HepG2 (cell line): Measurements from ENCODE around the gene TRIM2. TPM values are rescaled to one million over a fixed set of nuclear protein-coding genes. Genes with fewer than 3 reads are reported as not detected.

Experiments used
- CREB3 ChIP-seq: sonication (generic); formaldehyde crosslinking; IDR thresholded peaks from 2 replicates; pipeline ENCODE4 v1.5.0; 2020; ENCODE audit warnings: missing genetic modification reagents
- FOXC1 ChIP-seq: sonication (generic); formaldehyde crosslinking; IDR thresholded peaks from 2 replicates; pipeline ENCODE4 v1.8.0; 2022; ENCODE audit warnings: mild to moderate bottlenecking, missing genetic modification reagents, borderline replicate concordance
- KLF6 ChIP-seq: IDR thresholded peaks from 2 replicates; pipeline ENCODE4 v1.8.0; 2016; ENCODE audit warnings: missing biosample characterization, missing genetic modification reagents
- RNF2 ChIP-seq: fragments of 450-650 bp; conservative IDR thresholded peaks from 2 replicates; pipeline ENCODE4 v1.6.1; 2016; ENCODE audit warnings: low read depth
- SIN3B ChIP-seq: fragments of 150-350 bp; IDR thresholded peaks from 2 replicates; pipeline ENCODE4 v1.6.1; 2014; ENCODE audit warnings: low read length
- SNRNP70 ChIP-seq: fragments of 200-400 bp; formaldehyde crosslinking; IDR thresholded peaks from 2 replicates; pipeline ENCODE4 v1.6.1; 2017; ENCODE audit warnings: mild to moderate bottlenecking, low read depth, low read length, moderate library complexity
- SRSF4 ChIP-seq: fragments of 200-400 bp; formaldehyde crosslinking; IDR thresholded peaks from one replicate; pipeline ENCODE4 v1.6.1; 2018; ENCODE audit warnings: mild to moderate bottlenecking, low read depth, low read length, moderate library complexity; ENCODE audit not compliant: poor library complexity, severe bottlenecking
- TFDP1 ChIP-seq: IDR thresholded peaks from 2 replicates; pipeline ENCODE4 v1.6.1; 2016; ENCODE audit warnings: missing compliant biosample characterization, missing genetic modification reagents, borderline replicate concordance
- TRAFD1 ChIP-seq: sonication (generic); formaldehyde crosslinking; IDR thresholded peaks from 2 replicates; pipeline ENCODE4 v1.5.1; 2020; ENCODE audit warnings: missing genetic modification reagents, mild to moderate bottlenecking, borderline replicate concordance
- ZBTB3 ChIP-seq: sonication (generic); formaldehyde crosslinking; IDR thresholded peaks from 2 replicates; pipeline ENCODE4 v1.4.0; 2020; ENCODE audit warnings: low read depth, mild to moderate bottlenecking, moderate library complexity, missing genetic modification reagents, borderline replicate concordance
- ZEB1 ChIP-seq: IDR thresholded peaks from 2 replicates; pipeline ENCODE4 v1.6.1; 2012; ENCODE audit warnings: mild to moderate bottlenecking, low read depth, inconsistent platforms; ENCODE audit not compliant: insufficient replicate concordance
- ZNF317 ChIP-seq: sonication (generic); formaldehyde crosslinking; IDR thresholded peaks from 2 replicates; pipeline ENCODE4 v1.5.0; 2020; ENCODE audit warnings: mild to moderate bottlenecking, missing genetic modification reagents
- ZNF513 ChIP-seq: sonication (generic); formaldehyde crosslinking; conservative IDR thresholded peaks from 2 replicates; pipeline ENCODE4 v1.5.0; 2020; ENCODE audit warnings: missing genetic modification reagents
- ZNF558 ChIP-seq: sonication (generic); formaldehyde crosslinking; IDR thresholded peaks from 2 replicates; pipeline ENCODE4 v1.9.0; 2022; ENCODE audit warnings: mild to moderate bottlenecking, missing genetic modification reagents, borderline replicate concordance
- ZNF678 ChIP-seq: sonication (generic); formaldehyde crosslinking; IDR thresholded peaks from 2 replicates; pipeline ENCODE4 v1.4.0; 2020; ENCODE audit warnings: mild to moderate bottlenecking, missing genetic modification reagents
- ZNF704 ChIP-seq: sonication (generic); formaldehyde crosslinking; IDR thresholded peaks from 2 replicates; pipeline ENCODE4 v1.8.1; 2023; ENCODE audit warnings: mild to moderate bottlenecking, inconsistent platforms, moderate library complexity, missing genetic modification reagents, borderline replicate concordance
- ZNF878 ChIP-seq: sonication (generic); formaldehyde crosslinking; IDR thresholded peaks from 2 replicates; pipeline ENCODE4 v1.8.1; 2023; ENCODE audit warnings: mild to moderate bottlenecking, missing genetic modification reagents, moderate library complexity
- ZSCAN20 ChIP-seq: sonication (generic); formaldehyde crosslinking; IDR thresholded peaks from 2 replicates; pipeline ENCODE4 v1.4.0; 2020; ENCODE audit warnings: missing genetic modification reagents, mild to moderate bottlenecking, borderline replicate concordance
- ZXDC ChIP-seq: sonication (generic); formaldehyde crosslinking; IDR thresholded peaks from 2 replicates; pipeline ENCODE4 v1.5.0; 2020; ENCODE audit warnings: mild to moderate bottlenecking, missing genetic modification reagents
- polyA plus RNA-seq, 8 experiments: library from polyadenylated mRNA; depleted of rRNA in 3 of 8; stranded (reverse) in 7 of 8; unstranded in 1 of 8; fragments of >200 nt; fragmentation: Illumina TruSeq in 4 of 8; extraction: Trizol in 4 of 8; gene quantifications; 2 replicates each; pipeline versions ENCODE4 v1.2.1 to v1.2.3, GENCODE V29; 2011 to 2016; ENCODE audit warnings: low read depth in 4 of 8, missing spikeins in 1 of 8, mixed read lengths in 1 of 8; ENCODE audit not compliant: insufficient read depth in 1 of 8
- total RNA-seq, 5 experiments: library from RNA; depleted of rRNA; stranded (reverse); fragments of >200 nt; fragmentation: Illumina TruSeq; extraction: Trizol; gene quantifications; 2 replicates each; pipeline ENCODE4 v1.2.3, GENCODE V29; 2016; ENCODE audit warnings: low read depth in 1 of 5

Gene TRIM2
- total and polyA plus RNA-seq, 2 of the 13 experiments (the other 11 are each of a cell fraction or from before 2014, with no cell fraction given): 2.1 to 4.2 TPM

- no peak for TF ChIP-seq ZNF678 (CRISPR knock-in tag)
- no peak for TF ChIP-seq TFDP1
- TF ChIP-seq RNF2: peak; percentile 57; the same call in 1 of the 2 replicates
- TF ChIP-seq ZNF513: no peak
- TF ChIP-seq KLF6 (CRISPR knock-in tag): no peak
- no peak for TF ChIP-seq ZXDC (CRISPR knock-in tag)
- TF ChIP-seq ZBTB3 (CRISPR knock-in tag): 0 out of 2 replicates have a peak, but pooled peaks have one; percentile 43
- TF ChIP-seq ZNF317: peak; percentile 66; the same call in 1 of the 2 replicates
- TF ChIP-seq ZNF704 (CRISPR knock-in tag): no peak
- TF ChIP-seq ZEB1: no peak
- TF ChIP-seq CREB3: no peak
- TF ChIP-seq TRAFD1 (CRISPR knock-in tag): no peak
- no peak for TF ChIP-seq ZNF558 (CRISPR knock-in tag)
- TF ChIP-seq ZNF878 (CRISPR knock-in tag): peak; percentile 64; the same call in 1 of the 2 replicates
- TF ChIP-seq SRSF4: no peak
- TF ChIP-seq SNRNP70: no peak
- 0 out of 2 replicates have a peak, but pooled peaks have one; percentile 33 for TF ChIP-seq FOXC1 (CRISPR knock-in tag)
- no peak for TF ChIP-seq ZSCAN20 (CRISPR knock-in tag)
- TF ChIP-seq SIN3B: no peak
These were observed 29.2 kb upstream of the TRIM2 start (continued) for GRCh38 chr4:153174821-153175567.
